HFF-Myc (cell line): Measurements from ENCODE around the gene EWSR1.
"Not testable (repeated sequence)": the region's sequence is repeated elsewhere in the genome, so short reads cannot be mapped to it uniquely, and the experiment has no call there.

ENCODE experiments used
- DNase-seq: peaks from one replicate; pipeline ENCODE4 v3.0.0-alpha.2; 2011; ENCODE audit warnings: low read depth; ENCODE audit errors: extremely low read depth
- H3K4me3 ChIP-seq: replicated peaks from 2 replicates; pipeline ENCODE4 v1.5.1; 2011; ENCODE audit warnings: low read depth, mild to moderate bottlenecking, control low read depth, low read length
- TF ChIP-seq, protein P1 (sequence below): IDR thresholded peaks from 2 replicates; pipeline ENCODE4 v1.5.1; 2012; ENCODE audit warnings: mild to moderate bottlenecking, low read depth, low read length, control low read depth; ENCODE audit errors: missing control alignments

EWSR1 gene, protein sequence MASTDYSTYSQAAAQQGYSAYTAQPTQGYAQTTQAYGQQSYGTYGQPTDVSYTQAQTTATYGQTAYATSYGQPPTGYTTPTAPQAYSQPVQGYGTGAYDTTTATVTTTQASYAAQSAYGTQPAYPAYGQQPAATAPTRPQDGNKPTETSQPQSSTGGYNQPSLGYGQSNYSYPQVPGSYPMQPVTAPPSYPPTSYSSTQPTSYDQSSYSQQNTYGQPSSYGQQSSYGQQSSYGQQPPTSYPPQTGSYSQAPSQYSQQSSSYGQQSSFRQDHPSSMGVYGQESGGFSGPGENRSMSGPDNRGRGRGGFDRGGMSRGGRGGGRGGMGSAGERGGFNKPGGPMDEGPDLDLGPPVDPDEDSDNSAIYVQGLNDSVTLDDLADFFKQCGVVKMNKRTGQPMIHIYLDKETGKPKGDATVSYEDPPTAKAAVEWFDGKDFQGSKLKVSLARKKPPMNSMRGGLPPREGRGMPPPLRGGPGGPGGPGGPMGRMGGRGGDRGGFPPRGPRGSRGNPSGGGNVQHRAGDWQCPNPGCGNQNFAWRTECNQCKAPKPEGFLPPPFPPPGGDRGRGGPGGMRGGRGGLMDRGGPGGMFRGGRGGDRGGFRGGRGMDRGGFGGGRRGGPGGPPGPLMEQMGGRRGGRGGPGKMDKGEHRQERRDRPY

GRCh38 chr22:29267858-29268510 is at the start of gene EWSR1, which contains the start of gene RHBDD3:
Gene EWSR1 (plus strand): TSS chr22:29268268. CDS start chr22:29268337, 69 bp downstream.
Gene RHBDD3 (minus strand): TSS chr22:29267981. CDS start chr22:29265626, 2,355 bp downstream.
- H3K4me3 ChIP-seq: peak within 1 kb of the TSS; percentile 80
- DNase-seq: peak; percentile 71
- TF ChIP-seq, protein P1, sequence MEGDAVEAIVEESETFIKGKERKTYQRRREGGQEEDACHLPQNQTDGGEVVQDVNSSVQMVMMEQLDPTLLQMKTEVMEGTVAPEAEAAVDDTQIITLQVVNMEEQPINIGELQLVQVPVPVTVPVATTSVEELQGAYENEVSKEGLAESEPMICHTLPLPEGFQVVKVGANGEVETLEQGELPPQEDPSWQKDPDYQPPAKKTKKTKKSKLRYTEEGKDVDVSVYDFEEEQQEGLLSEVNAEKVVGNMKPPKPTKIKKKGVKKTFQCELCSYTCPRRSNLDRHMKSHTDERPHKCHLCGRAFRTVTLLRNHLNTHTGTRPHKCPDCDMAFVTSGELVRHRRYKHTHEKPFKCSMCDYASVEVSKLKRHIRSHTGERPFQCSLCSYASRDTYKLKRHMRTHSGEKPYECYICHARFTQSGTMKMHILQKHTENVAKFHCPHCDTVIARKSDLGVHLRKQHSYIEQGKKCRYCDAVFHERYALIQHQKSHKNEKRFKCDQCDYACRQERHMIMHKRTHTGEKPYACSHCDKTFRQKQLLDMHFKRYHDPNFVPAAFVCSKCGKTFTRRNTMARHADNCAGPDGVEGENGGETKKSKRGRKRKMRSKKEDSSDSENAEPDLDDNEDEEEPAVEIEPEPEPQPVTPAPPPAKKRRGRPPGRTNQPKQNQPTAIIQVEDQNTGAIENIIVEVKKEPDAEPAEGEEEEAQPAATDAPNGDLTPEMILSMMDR: no peak

- no peak for DNase-seq
- TF ChIP-seq, protein P1: no peak
- H3K4me3 ChIP-seq: no peak overlapping the region
Observed at GRCh38 chr22:29218758-29219408, 49.2 kb upstream of the EWSR1 start.

- H3K4me3 ChIP-seq, DNase-seq: not testable (repeated sequence)
Observed at GRCh38 chr22:29219409-29219782, 48.7 kb upstream of the EWSR1 start.

DNA sequence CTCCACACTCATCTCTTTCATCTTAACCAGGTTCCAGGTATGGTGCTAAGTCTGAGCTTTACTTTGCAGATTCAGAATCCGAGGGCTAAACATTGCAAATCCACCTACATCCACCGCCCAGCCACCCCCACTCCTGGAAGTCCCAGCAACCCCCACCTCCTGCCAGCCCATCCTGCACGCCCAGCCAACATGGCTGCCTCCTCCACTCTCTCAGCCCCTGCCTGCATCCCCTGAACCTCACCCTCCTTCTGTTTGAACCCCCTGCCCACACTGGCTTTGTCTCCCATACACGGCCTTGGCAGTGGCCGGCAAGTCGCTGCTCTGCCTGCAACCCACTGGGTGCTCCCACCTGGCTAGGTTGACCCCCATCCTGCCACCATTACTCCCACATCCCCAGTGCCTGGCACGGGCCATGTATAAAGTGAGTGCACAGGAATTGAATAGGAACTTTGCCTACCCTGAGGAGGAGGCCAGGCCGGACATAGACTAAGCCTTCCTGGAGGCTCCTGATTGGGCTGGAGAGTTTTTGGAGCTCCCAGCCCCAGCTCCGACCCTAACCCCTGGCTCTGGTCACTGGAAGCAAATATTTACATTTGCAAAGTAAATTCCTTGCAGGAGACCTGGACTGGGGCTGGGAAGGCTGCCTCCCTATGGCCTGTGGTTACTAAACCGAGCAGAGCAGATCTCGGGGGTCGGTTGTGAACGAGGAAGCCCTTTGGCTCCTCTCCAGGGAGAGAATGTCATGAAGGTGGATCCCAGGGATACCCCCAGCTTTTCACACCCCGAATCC is 48.0 kb upstream of the EWSR1 start:
- DNase-seq: no peak
- H3K4me3 ChIP-seq: no peak overlapping the region
- TF ChIP-seq, protein P1: no peak

- TF ChIP-seq, protein P1: no peak
- no peak overlapping the region for H3K4me3 ChIP-seq
- no peak for DNase-seq
Observed at GRCh38 chr22:29224121-29224858, 43.8 kb upstream of the EWSR1 start.

DNA sequence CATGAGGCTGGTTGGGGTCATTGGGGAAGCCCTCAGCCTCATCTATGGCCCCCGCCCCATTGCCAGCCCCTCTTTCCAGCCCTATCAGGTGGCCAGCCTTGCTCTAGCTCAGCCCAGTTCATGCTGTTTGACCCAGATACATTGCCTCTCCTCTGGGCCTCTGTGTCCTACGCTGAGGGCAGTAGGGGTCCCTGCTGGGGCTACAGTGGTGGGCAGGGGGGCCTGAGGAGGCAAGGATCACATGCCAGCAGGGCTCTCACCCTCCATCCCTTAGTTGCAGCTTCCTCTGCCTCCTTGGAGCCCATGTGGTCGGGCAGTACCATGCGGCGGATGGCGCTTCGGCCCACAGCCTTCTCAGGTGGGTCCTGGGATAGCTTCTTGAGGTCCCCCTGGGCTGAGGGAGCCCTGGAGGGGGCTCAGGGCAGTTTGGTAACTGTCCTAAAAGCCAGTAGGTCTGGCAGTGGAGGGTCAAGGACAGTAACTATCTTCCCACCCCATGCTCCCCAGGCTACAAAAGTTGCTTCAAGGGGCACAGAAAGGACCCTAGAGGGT is 43.1 kb upstream of the EWSR1 start:
- DNase-seq: no peak
- TF ChIP-seq, protein P1: no peak
- no peak overlapping the region for H3K4me3 ChIP-seq
